Upper lobe of right lung (tissue), 1 donor: Measurements from ENCODE around the gene RBP5. TPM values are rescaled to one million over a fixed set of nuclear protein-coding genes. Genes with fewer than 3 reads are reported as not detected.

ENCODE experiments used
- ATAC-seq: fragments of 200-7000 bp; cut with Tn5 transposase; one replicate; pipeline ENCODE4 v1.9.1; 2020; ENCODE audit warnings: mild to moderate bottlenecking, moderate library complexity
- DNase-seq: peaks from one replicate; pipeline ENCODE4 v3.0.0-alpha.2; 2020
- H3K27ac ChIP-seq: fragments of 200-600 bp; one replicate; pipeline ENCODE4 v1.8.0; 2022
- H3K27me3 ChIP-seq: fragments of 200-600 bp; one replicate; pipeline ENCODE4 v1.8.0; 2022; ENCODE audit warnings: mild to moderate bottlenecking
- H3K36me3 ChIP-seq: fragments of 200-600 bp; one replicate; pipeline ENCODE4 v1.8.0; 2022
- H3K4me1 ChIP-seq: fragments of 200-600 bp; one replicate; pipeline ENCODE4 v1.8.0; 2022
- H3K4me3 ChIP-seq: fragments of 200-600 bp; one replicate; pipeline ENCODE4 v1.8.0; 2022; ENCODE audit warnings: mild to moderate bottlenecking
- H3K9me3 ChIP-seq: fragments of 200-600 bp; one replicate; pipeline ENCODE4 v1.8.0; 2022
- intact Hi-C: fragments of 100-400 bp; cut with DNase I; formaldehyde crosslinking; loops from one replicate; pipeline ENCODE4 v1.11.0; 2022
- total RNA-seq: library from RNA; stranded (reverse); fragmentation: NEBNext Ultra II Directional; extraction: Animal tissue kit (Norgen Biotek cat#: 25700); gene quantifications from one replicate; pipeline ENCODE4 v1.2.1, GENCODE V29; 2021
- TF ChIP-seq, protein P1 (sequence below): fragments of 200-600 bp; IDR thresholded peaks from one replicate; pipeline ENCODE4 v1.8.0; 2022; ENCODE audit warnings: antibody characterized with exemption
- donor health status: DM: no; HTN: yes; CAD: no; lungs with severe emphysema.

Gene RBP5
- total RNA-seq, 1 donor from 2014 or later = 7.1 TPM

GRCh38 chr12:7129287-7129871 is 690 bp upstream of the RBP5 start:
- peak overlapping the region; percentile 69 for H3K4me3 ChIP-seq
- peaks cover 5% of the 10 kb centered on the region for H3K36me3 ChIP-seq
- peak overlapping the region; percentile 65 for H3K27ac ChIP-seq
- intact Hi-C loops = no loop called here
- no peaks in the 10 kb centered on the region for H3K9me3 ChIP-seq
- ATAC-seq = no peak
- TF ChIP-seq, protein P1, sequence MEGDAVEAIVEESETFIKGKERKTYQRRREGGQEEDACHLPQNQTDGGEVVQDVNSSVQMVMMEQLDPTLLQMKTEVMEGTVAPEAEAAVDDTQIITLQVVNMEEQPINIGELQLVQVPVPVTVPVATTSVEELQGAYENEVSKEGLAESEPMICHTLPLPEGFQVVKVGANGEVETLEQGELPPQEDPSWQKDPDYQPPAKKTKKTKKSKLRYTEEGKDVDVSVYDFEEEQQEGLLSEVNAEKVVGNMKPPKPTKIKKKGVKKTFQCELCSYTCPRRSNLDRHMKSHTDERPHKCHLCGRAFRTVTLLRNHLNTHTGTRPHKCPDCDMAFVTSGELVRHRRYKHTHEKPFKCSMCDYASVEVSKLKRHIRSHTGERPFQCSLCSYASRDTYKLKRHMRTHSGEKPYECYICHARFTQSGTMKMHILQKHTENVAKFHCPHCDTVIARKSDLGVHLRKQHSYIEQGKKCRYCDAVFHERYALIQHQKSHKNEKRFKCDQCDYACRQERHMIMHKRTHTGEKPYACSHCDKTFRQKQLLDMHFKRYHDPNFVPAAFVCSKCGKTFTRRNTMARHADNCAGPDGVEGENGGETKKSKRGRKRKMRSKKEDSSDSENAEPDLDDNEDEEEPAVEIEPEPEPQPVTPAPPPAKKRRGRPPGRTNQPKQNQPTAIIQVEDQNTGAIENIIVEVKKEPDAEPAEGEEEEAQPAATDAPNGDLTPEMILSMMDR = no peak
- peaks cover 20% of the 10 kb centered on the region for H3K4me1 ChIP-seq
- H3K27me3 ChIP-seq = no peaks in the 10 kb centered on the region
- DNase-seq = no peak

DNA sequence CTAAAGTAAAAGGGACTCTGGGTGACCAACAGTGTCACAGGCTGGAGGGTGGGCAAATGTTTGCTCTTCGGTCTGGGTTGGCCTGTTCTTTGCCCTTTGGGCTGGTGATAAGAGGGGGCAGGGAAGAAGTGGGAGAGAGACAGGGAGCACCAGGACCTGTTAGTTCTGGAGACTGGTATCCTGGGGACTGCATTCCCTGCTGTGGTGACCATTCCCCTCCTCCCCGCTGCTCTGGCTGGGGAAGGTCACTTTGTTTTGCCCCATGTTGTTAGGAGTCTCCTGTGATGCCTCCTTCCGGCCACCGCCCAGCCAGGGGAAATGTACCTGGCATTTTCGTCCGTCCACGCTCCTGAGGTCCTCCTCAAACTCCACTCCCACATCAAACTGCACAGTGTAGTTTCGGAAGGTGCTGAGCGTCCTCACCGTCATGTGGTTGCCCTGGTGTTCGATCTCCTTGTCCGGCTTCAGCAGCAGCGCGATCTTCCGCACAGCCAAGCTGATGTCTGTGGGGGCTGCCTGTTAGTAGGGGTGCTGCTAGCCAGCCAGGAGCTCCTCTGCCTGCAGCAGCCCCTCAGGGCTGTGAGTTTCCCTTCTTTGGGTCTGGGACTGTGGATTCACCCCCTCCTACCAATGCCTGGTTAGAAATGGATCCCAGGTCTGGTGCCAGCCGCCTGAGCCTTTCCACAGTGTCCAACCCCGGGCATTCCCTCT is 618 bp downstream of the RBP5 start:
- DNase-seq (no peak), ATAC-seq (no peak)
- Histone ChIP-seq H3K4me1 (peaks cover 20% of the 10 kb centered on the region), H3K9me3 (no peaks in the 10 kb centered on the region), H3K36me3 (no peaks in the 10 kb centered on the region), H3K4me3 (peak overlapping the region; percentile 30), H3K27me3 (no peaks in the 10 kb centered on the region), H3K27ac (no peak overlapping the region)
- intact Hi-C loops = no loop called here
- TF ChIP-seq, protein P1 = no peak

GRCh38 chr12:7125632-7126227 is 3.0 kb downstream of the RBP5 start:
- Histone ChIP-seq H3K27ac (no peak overlapping the region), H3K4me1 (peaks cover 18% of the 10 kb centered on the region), H3K9me3 (no peaks in the 10 kb centered on the region), H3K27me3 (no peaks in the 10 kb centered on the region), H3K36me3 (no peaks in the 10 kb centered on the region), H3K4me3 (no peak overlapping the region)
- intact Hi-C loops = no loop called here
- ATAC-seq = no peak
- no peak for DNase-seq
- TF ChIP-seq, protein P1 = no peak

GRCh38 chr12:7123806-7124522 is 4.7 kb downstream of the RBP5 start:
- H3K4me1 ChIP-seq = peaks cover 9% of the 10 kb centered on the region
- TF ChIP-seq, protein P1 = no peak
- no peak overlapping the region for H3K4me3 ChIP-seq
- H3K27me3 ChIP-seq = no peaks in the 10 kb centered on the region
- intact Hi-C loops = no loop called here
- H3K36me3 ChIP-seq = no peaks in the 10 kb centered on the region
- no peak overlapping the region for H3K27ac ChIP-seq
- ATAC-seq (no peak), DNase-seq (no peak)
- H3K9me3 ChIP-seq = no peaks in the 10 kb centered on the region

DNA sequence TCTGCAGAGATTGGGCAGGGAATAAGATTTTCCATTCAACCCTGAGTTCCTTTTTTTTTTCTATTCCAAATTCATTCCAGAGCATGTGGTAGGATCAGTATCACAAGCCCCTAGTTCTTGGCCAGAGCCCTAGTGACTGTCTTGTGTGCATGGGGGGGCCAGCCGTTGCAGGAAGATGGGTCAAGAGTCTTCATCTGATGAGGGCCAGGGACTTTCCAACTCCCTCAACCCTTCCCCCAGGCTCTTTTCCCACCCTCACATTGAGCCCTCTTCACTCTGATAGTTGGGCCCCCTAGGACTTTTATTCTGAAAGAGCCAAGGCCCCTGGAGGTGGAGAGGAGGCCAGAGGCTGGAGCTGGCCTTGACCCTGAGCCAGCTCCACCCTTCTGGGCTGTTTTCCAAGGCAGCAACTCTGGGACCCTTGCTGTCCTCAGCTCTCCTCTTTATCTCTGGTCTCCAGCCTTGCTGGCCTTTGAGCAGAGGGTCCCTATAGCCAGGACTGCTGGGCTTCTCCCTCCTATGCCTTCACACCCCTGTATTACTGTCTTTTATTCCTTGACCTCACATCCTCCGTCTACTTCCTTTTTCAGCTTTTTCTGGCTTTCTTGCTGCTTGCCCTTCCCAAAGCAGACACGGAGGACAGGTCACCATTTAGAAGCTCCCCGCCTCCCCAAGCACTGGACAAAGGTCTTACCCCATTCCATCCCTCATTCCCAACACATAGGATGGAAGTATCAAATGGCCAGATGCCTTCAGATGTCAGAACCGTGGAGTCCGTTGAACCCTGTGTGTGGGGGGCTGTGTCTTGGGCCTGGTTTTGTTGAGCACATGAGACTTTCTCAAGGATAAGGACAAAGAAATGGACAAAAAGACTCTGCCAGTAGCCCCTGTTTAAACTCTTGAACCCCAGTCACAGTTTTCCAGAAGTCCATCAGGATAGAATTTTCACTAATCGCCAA is 5.6 kb downstream of the RBP5 start:
- ATAC-seq (no peak), DNase-seq (no peak)
- Histone ChIP-seq H3K4me3 (no peak overlapping the region), H3K27ac (no peak overlapping the region), H3K9me3 (no peaks in the 10 kb centered on the region), H3K4me1 (peaks cover 6% of the 10 kb centered on the region), H3K27me3 (no peaks in the 10 kb centered on the region), H3K36me3 (peaks cover 5% of the 10 kb centered on the region)
- intact Hi-C loops = no loop called here
- TF ChIP-seq, protein P1 = no peak
